Prostate gland (tissue), 2 donors: ENCODE data around the gene RADIL.

Experiments used
- CTCF ChIP-seq, 4 experiments: fragments of 200-600 bp in 2 of 4; fragments of 450-650 bp in 2 of 4; sonication (generic) in 2 of 4; IDR thresholded peaks; 1 replicate in 3 of 4; 2 replicates in 1 of 4; pipeline ENCODE4 v1.5.1; 2016 to 2019; ENCODE audit warnings: antibody characterized with exemption in 4 of 4, mild to moderate bottlenecking in 2 of 4, moderate library complexity in 2 of 4
- POLR2A ChIP-seq: fragments of 450-650 bp; IDR thresholded peaks from one replicate; pipeline ENCODE4 v1.6.1; 2016; ENCODE audit warnings: antibody characterized with exemption, mild to moderate bottlenecking

GRCh38 chr7:4888161-4888560 lies 4.6 kb upstream of the RADIL start:
- no peak for TF ChIP-seq CTCF (IDR thresholded peaks at IDR 0.05)
- TF ChIP-seq POLR2A: no peak
